B cell (primary cell): Measurements from ENCODE around the gene THRAP3. TPM values are rescaled to one million over a fixed set of nuclear protein-coding genes. Genes with fewer than 3 reads are reported as not detected.

Experiments used
- ATAC-seq: fragments of 200-7000 bp; cut with Tn5 transposase; one replicate; pipeline ENCODE4 v1.10.0; 2021; ENCODE audit warnings: low read depth, mild to moderate bottlenecking, moderate number of reproducible peaks, moderate library complexity
- CTCF ChIA-PET: fragments of 350-600 bp; sonication (Branson Sonifier 250); formaldehyde crosslinking; loops from one replicate; lab custom pipeline; 2021; ENCODE audit warnings: antibody characterized with exemption, inconsistent platforms; lab: Charles Lee
- POLR2A ChIA-PET: fragments of 350-600 bp; sonication (Branson Sonifier 250); formaldehyde crosslinking; loops from one replicate; lab custom pipeline; 2021; ENCODE audit warnings: antibody characterized with exemption; lab: Charles Lee
- DNase-seq: peaks from one replicate; pipeline ENCODE4 v3.0.0; 2013
- H2AFZ ChIP-seq: 2 replicates; pipeline ENCODE4 v1.6.1; 2012; ENCODE audit warnings: mild to moderate bottlenecking, low read depth, low read length; ENCODE audit not compliant: insufficient read depth, poor library complexity, severe bottlenecking
- H3K27ac ChIP-seq, 2 donors: 1 replicate in 1 of 2; 2 replicates in 1 of 2; pipeline ENCODE4 v1.5.1; 2012 to 2013; ENCODE audit warnings: low read length in 2 of 2, mild to moderate bottlenecking in 2 of 2, moderate library complexity in 1 of 2
- H3K27me3 ChIP-seq, 4 experiments: fragments of 200-600 bp in 1 of 4; sonication (generic) in 1 of 4; replicated peaks in 1 of 4; 1 replicate in 2 of 4; 2 replicates in 2 of 4; pipeline versions ENCODE4 v1.6.1 to v1.7.0; 2013 to 2016; ENCODE audit warnings: low read length in 3 of 4, mild to moderate bottlenecking in 2 of 4, mixed read lengths in 1 of 4, moderate library complexity in 1 of 4; ENCODE audit not compliant: insufficient read depth in 4 of 4, control insufficient read depth in 3 of 4; ENCODE audit errors: control extremely low read depth in 1 of 4
- H3K36me3 ChIP-seq, 2 experiments: replicated peaks in 1 of 2; 1 replicate in 1 of 2; 2 replicates in 1 of 2; pipeline versions ENCODE4 v1.6.1 to v1.7.1; 2013; ENCODE audit warnings: low read length in 1 of 2; ENCODE audit not compliant: insufficient read depth in 2 of 2, control insufficient read depth in 1 of 2; ENCODE audit errors: control extremely low read depth in 1 of 2, extremely low read depth in 1 of 2
- H3K4me1 ChIP-seq, 2 donors: fragments of 200-600 bp in 1 of 2; sonication (generic) in 1 of 2; 1 replicate in 1 of 2; 2 replicates in 1 of 2; pipeline versions ENCODE4 v1.5.1 to v1.6.1; 2013 to 2017; ENCODE audit warnings: low read length in 2 of 2; ENCODE audit not compliant: control insufficient read depth in 2 of 2, insufficient read depth in 2 of 2
- H3K4me2 ChIP-seq: replicated peaks from 2 replicates; pipeline ENCODE3; 2012; ENCODE audit warnings: mild to moderate bottlenecking, low read depth, low read length; ENCODE audit not compliant: poor library complexity, severe bottlenecking
- H3K4me3 ChIP-seq, 5 experiments: fragments of 200-600 bp in 1 of 5; sonication (generic) in 1 of 5; 1 replicate in 3 of 5; 2 replicates in 2 of 5; pipeline versions ENCODE4 v1.5.1 to v1.7.0; 2011 to 2016; ENCODE audit warnings: low read length in 4 of 5, mild to moderate bottlenecking in 4 of 5, low read depth in 2 of 5, control low read depth in 1 of 5, moderate library complexity in 1 of 5; ENCODE audit not compliant: insufficient read depth in 1 of 5; ENCODE audit errors: control extremely low read depth in 1 of 5, extremely low read depth in 1 of 5
- H3K79me2 ChIP-seq: fragments of 200-600 bp; sonication (generic); one replicate; pipeline ENCODE4 v1.6.0; 2016; ENCODE audit warnings: low read length; ENCODE audit not compliant: control insufficient read depth, insufficient read depth
- H3K9ac ChIP-seq: fragments of 200-600 bp; sonication (generic); 2 replicates; pipeline ENCODE4 v1.6.1; 2017; ENCODE audit warnings: mild to moderate bottlenecking, low read length, moderate library complexity
- H3K9me3 ChIP-seq, 3 donors: one replicate each; pipeline versions ENCODE4 v1.6.1 to v1.7.1; 2013; ENCODE audit warnings: low read length in 2 of 3; ENCODE audit not compliant: control insufficient read depth in 2 of 3, insufficient read depth in 1 of 3; ENCODE audit errors: control extremely low read depth in 1 of 3
- H4K20me1 ChIP-seq: 2 replicates; pipeline ENCODE4 v1.6.0; 2012; ENCODE audit warnings: mild to moderate bottlenecking, low read length; ENCODE audit not compliant: insufficient read depth, control insufficient read depth, poor library complexity, severe bottlenecking
- H3K27ac Mint-ChIP-seq: one replicate; pipeline ENCODE4 v1.8.0; 2021; ENCODE audit warnings: mixed read lengths
- H3K27me3 Mint-ChIP-seq: one replicate; pipeline ENCODE4 v1.8.0; 2021; ENCODE audit warnings: mixed read lengths
- H3K4me1 Mint-ChIP-seq: one replicate; pipeline ENCODE4 v1.8.0; 2021; ENCODE audit warnings: mixed read lengths
- H3K4me3 Mint-ChIP-seq: one replicate; pipeline ENCODE4 v1.8.0; 2021; ENCODE audit warnings: mixed read lengths
- H3K9me3 Mint-ChIP-seq: one replicate; pipeline ENCODE4 v1.8.0; 2022; ENCODE audit warnings: mixed read lengths; ENCODE audit not compliant: insufficient read depth
- CTCF ChIP-seq: fragments of 200-600 bp; IDR thresholded peaks from one replicate; pipeline ENCODE4 v1.8.0; 2022; ENCODE audit warnings: antibody characterized with exemption, mild to moderate bottlenecking
- EZH2 ChIP-seq: IDR thresholded peaks from 2 replicates; pipeline ENCODE4 v1.6.1; 2012; ENCODE audit warnings: borderline replicate concordance, low read depth, mild to moderate bottlenecking, moderate library complexity, low read length; ENCODE audit not compliant: insufficient read depth, poor library complexity, severe bottlenecking
- WGBS: methylation state at CpG from one replicate; pipeline ENCODE4 v1.1.5; 2013; ENCODE audit warnings: missing lambda C conversion rate; ENCODE audit not compliant: insufficient coverage; 5-methylcytosine and 5-hydroxymethylcytosine counted together
- intact Hi-C: fragments of 100-400 bp; cut with micrococcal nuclease; formaldehyde crosslinking; loops from one replicate; pipeline ENCODE4 v1.10.0; 2022
- polyA plus RNA-seq: library from polyadenylated mRNA; depleted of rRNA; stranded (reverse); fragments of >200 nt; gene quantifications from 2 replicates; pipeline ENCODE4 v1.2.3, GENCODE V29; 2012
- total RNA-seq, 2 donors: library from RNA; stranded (reverse); fragments of 120-200 nt in 1 of 2; gene quantifications; 1 replicate in 1 of 2; 2 replicates in 1 of 2; pipeline versions ENCODE4 v1.2.3 to v1.2.4, GENCODE V29; 2013 to 2022

THRAP3 gene
- total and polyA plus RNA-seq, 2 donors (not counting 1 experiment from before 2014, with no cell fraction given), result 64.1 to 153 TPM

- POLR2A ChIA-PET, result no interaction called here
- CTCF ChIA-PET, result interaction anchor here (0.8 to 1.6 kb wide), 2 partner anchors 74 to 77 kb away, joined by 3 to 5 read pairs; no protein-coding TSS in a partner anchor
- Histone ChIP-seq H3K4me1 (peaks cover 0 to 18% of the 10 kb centered on the region in 2 donors), H3K36me3 (no peaks in the 10 kb centered on the region), H3K79me2 (no peaks in the 10 kb centered on the region), H2AFZ (no peak overlapping the region), H3K9me3 (no peaks in the 10 kb centered on the region), H3K27ac (no peak overlapping the region), H3K9ac (no peak overlapping the region), H3K4me2 (no peak overlapping the region), H3K27me3 (no peaks in the 10 kb centered on the region), H4K20me1 (no peaks in the 10 kb centered on the region), H3K4me3 (no peak overlapping the region)
- intact Hi-C loops, result no loop called here
- H3K27ac Mint-ChIP-seq, result no peak overlapping the region
- ATAC-seq, result no peak
- no peak overlapping the region for H3K4me3 Mint-ChIP-seq
- H3K27me3 Mint-ChIP-seq, result no peaks in the 10 kb centered on the region
- H3K4me1 Mint-ChIP-seq, result peaks cover 15% of the 10 kb centered on the region
- 94% methylated on average over 2 of the region's 2 CpGs for WGBS
- DNase-seq, result no peak
- TF ChIP-seq EZH2, result no peak
- no peak for TF ChIP-seq CTCF
- H3K9me3 Mint-ChIP-seq, result no peaks in the 10 kb centered on the region
Observed at GRCh38 chr1:36211841-36212240, 12.4 kb upstream of the THRAP3 start.

DNA sequence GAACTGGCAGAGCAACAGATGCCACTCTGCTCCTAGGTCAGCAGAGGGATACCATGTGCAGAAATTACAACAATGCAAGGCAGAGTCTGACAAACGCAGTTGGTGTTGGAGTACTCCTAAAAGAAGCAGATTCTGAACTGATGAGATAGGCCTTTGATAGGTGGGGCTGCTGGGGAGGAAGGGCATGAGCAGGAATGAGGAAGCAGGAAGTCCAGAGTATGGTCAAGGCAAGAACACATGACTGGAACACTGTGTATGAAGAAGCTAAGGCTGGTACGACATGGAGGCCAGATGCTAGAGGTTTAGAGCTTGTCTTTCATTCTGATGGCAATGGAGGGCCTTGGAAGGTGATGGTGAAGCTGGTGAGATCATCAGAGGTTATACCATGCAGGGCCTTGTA lies 11.5 kb upstream of the THRAP3 start:
- TF ChIP-seq CTCF (no peak), EZH2 (no peak)
- H3K79me2 ChIP-seq, result no peaks in the 10 kb centered on the region
- Mint-ChIP-seq H3K9me3 (no peaks in the 10 kb centered on the region), H3K27ac (no peak overlapping the region), H3K4me3 (no peak overlapping the region), H3K4me1 (peaks cover 9% of the 10 kb centered on the region), H3K27me3 (no peaks in the 10 kb centered on the region)
- no peaks in the 10 kb centered on the region for H3K27me3 ChIP-seq
- CTCF ChIA-PET, result no interaction called here
- H3K4me2 ChIP-seq, result no peak overlapping the region
- DNase-seq (no peak), ATAC-seq (no peak)
- POLR2A ChIA-PET, result no interaction called here
- H3K9me3 ChIP-seq, result no peaks in the 10 kb centered on the region
- intact Hi-C loops, result no loop called here
- peak overlapping the region; percentile 53 for H2AFZ ChIP-seq
- H3K36me3 ChIP-seq, result no peaks in the 10 kb centered on the region
- no peak overlapping the region for H3K9ac ChIP-seq
- H3K4me3 ChIP-seq, result no peak overlapping the region
- H3K27ac ChIP-seq, result no peak overlapping the region
- WGBS, result 98% methylated on average over 2 of the region's 2 CpGs
- H3K4me1 ChIP-seq, result peaks cover 0 to 10% of the 10 kb centered on the region in 2 donors
- no peaks in the 10 kb centered on the region for H4K20me1 ChIP-seq
